Peyer's patch (tissue), 4 donors: Measurements from ENCODE around the gene ZNF618. TPM values are rescaled to one million over a fixed set of nuclear protein-coding genes. Genes with fewer than 3 reads are reported as not detected.
A peak's percentile ranks its signal among the peaks of the same experiment; 100 is the strongest.

ENCODE experiments used
- DNase-seq, 3 donors: peaks; one replicate each; pipeline ENCODE4 v3.0.0-alpha.2; 2017 to 2019
- H3K27ac ChIP-seq, 4 donors: fragments of 200-600 bp; sonication (generic); one replicate each; pipeline ENCODE4 v1.5.1; 2016 to 2019
- H3K27me3 ChIP-seq, 2 donors: fragments of 200-600 bp; sonication (generic); one replicate each; pipeline ENCODE4 v1.5.1; 2019
- H3K36me3 ChIP-seq, 3 donors: fragments of 200-600 bp; sonication (generic); one replicate each; pipeline ENCODE4 v1.5.1; 2016 to 2019
- H3K4me1 ChIP-seq, 4 donors: fragments of 200-600 bp; sonication (generic); one replicate each; pipeline ENCODE4 v1.5.1; 2016 to 2019
- H3K4me3 ChIP-seq, 4 donors: fragments of 200-600 bp; sonication (generic); 1 replicate in 3 of 4; 2 replicates in 1 of 4; pipeline ENCODE4 v1.5.1; 2016 to 2019; ENCODE audit warnings: mild to moderate bottlenecking in 1 of 4
- H3K9me3 ChIP-seq, 4 donors: fragments of 200-600 bp; sonication (generic); one replicate each; pipeline ENCODE4 v1.5.1; 2016 to 2019; ENCODE audit warnings: mild to moderate bottlenecking in 1 of 4
- CTCF ChIP-seq, 6 experiments: fragments of 450-650 bp in 4 of 6; fragments of 200-600 bp in 2 of 6; sonication (generic) in 1 of 6; IDR thresholded peaks; one replicate each; pipeline ENCODE4 v1.5.1; 2017 to 2019; ENCODE audit warnings: antibody characterized with exemption in 6 of 6, mild to moderate bottlenecking in 3 of 6, moderate library complexity in 1 of 6
- POLR2A ChIP-seq, 2 donors: fragments of 450-650 bp; IDR thresholded peaks; one replicate each; pipeline ENCODE4 v1.5.1; 2017; ENCODE audit warnings: antibody characterized with exemption in 2 of 2, mild to moderate bottlenecking in 2 of 2, moderate library complexity in 2 of 2
- total RNA-seq, 4 donors: library from RNA; depleted of rRNA; stranded (reverse); fragments of >200 nt; gene quantifications; one replicate each; pipeline ENCODE4 v1.1.0, GENCODE V29; 2016

The ZNF618 gene
- total RNA-seq, 4 donors from 2014 or later: 2.8 to 26.4 (median 4.1) TPM

- Histone ChIP-seq H3K36me3 (no peaks in the 10 kb centered on the region), H3K27me3 (no peaks in the 10 kb centered on the region), H3K9me3 (no peaks in the 10 kb centered on the region), H3K27ac (no peak overlapping the region), H3K4me3 (no peak overlapping the region), H3K4me1 (peaks cover 0 to 3% (median 0%) of the 10 kb centered on the region in 4 donors)
- DNase-seq: peak in 2 of 3 donors; percentile 46 to 57
- TF ChIP-seq CTCF (IDR thresholded peaks at IDR 0.05) (no peak), POLR2A (IDR thresholded peaks at IDR 0.05) (no peak)
Observed at GRCh38 chr9:113989017-113989713, 113.1 kb downstream of the ZNF618 start.

GRCh38 chr9:113989714-113990569 lies 113.8 kb downstream of the ZNF618 start:
- Histone ChIP-seq H3K9me3 (no peaks in the 10 kb centered on the region), H3K27ac (no peak overlapping the region), H3K4me1 (peaks cover 0 to 3% (median 0%) of the 10 kb centered on the region in 4 donors), H3K27me3 (no peaks in the 10 kb centered on the region), H3K4me3 (no peak overlapping the region), H3K36me3 (no peaks in the 10 kb centered on the region)
- DNase-seq: peak in 1 of 3 donors; percentile 1
- TF ChIP-seq POLR2A (IDR thresholded peaks at IDR 0.05) (no peak), CTCF (IDR thresholded peaks at IDR 0.05) (no peak)

- H3K27ac ChIP-seq: no peak overlapping the region
- no peaks in the 10 kb centered on the region for H3K36me3 ChIP-seq
- H3K4me3 ChIP-seq: no peak overlapping the region
- H3K27me3 ChIP-seq: no peaks in the 10 kb centered on the region
- no peak for TF ChIP-seq CTCF (IDR thresholded peaks at IDR 0.05)
- TF ChIP-seq POLR2A (IDR thresholded peaks at IDR 0.05): no peak
- no peaks in the 10 kb centered on the region for H3K9me3 ChIP-seq
- peak in 2 of 3 donors; percentile 7 to 11 for DNase-seq
- H3K4me1 ChIP-seq: peaks cover 0 to 3% (median 0%) of the 10 kb centered on the region in 4 donors
Observed at GRCh38 chr9:113990570-113990907, 114.4 kb downstream of the ZNF618 start.

GRCh38 chr9:113990975-113991471 lies 114.9 kb downstream of the ZNF618 start:
- H3K36me3 ChIP-seq: no peaks in the 10 kb centered on the region
- H3K27ac ChIP-seq: no peak overlapping the region

More at GRCh38 chr9:113990975-113991471, 114.9 kb downstream of the ZNF618 start:
- DNase-seq: peak in 2 of 3 donors; percentile 4 to 41
- TF ChIP-seq CTCF (IDR thresholded peaks at IDR 0.05) (no peak), POLR2A (IDR thresholded peaks at IDR 0.05) (no peak)
- Histone ChIP-seq H3K9me3 (no peaks in the 10 kb centered on the region), H3K4me3 (no peak overlapping the region), H3K4me1 (peaks cover 0 to 3% (median 0%) of the 10 kb centered on the region in 4 donors), H3K27me3 (no peaks in the 10 kb centered on the region)
